DMS153 (cell line): ENCODE measurements around the gene XYLT2.
"Not testable (repeated sequence)": the region's sequence is repeated elsewhere in the genome, so short reads cannot be mapped to it uniquely, and the experiment has no call there.

ENCODE experiments used
- DNase-seq: peaks from one replicate; lab custom pipeline; 2025; lab: John Stamatoyannopoulos, UW

Gene XYLT2

DNA sequence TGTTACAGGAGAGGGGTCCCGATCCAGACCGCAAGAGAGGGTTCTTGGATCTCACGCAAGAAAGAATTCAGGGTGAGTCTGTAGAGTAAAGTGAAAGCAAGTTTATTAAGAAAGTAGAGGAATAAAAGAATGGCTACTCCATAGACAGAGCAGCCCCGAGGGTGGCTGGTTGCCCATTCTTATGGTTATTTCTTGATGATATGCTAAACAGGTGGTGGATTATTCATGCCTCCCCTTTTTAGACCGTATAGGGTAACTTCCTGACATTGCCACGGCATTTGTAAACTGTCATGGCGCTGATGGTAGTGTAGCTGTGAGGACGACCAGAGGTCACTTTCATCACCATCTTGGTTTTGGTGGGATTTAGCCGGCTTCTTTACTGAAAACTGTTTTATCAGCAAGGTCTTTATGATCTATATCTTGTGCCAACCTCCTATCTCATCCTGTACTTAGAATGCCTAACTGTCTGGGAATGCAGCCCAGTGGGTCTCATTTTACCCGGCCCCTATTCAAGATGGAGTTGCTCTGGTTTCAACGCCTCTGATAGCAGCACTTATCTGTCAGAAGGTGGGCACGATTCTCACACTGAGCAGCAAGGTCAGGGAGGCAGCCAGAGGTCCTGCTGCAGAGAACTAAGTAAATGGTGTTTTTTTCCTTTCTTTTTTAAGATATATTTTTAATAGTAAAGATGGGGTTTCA is 26.5 kb upstream of the XYLT2 start:
- no peak for DNase-seq

DNA sequence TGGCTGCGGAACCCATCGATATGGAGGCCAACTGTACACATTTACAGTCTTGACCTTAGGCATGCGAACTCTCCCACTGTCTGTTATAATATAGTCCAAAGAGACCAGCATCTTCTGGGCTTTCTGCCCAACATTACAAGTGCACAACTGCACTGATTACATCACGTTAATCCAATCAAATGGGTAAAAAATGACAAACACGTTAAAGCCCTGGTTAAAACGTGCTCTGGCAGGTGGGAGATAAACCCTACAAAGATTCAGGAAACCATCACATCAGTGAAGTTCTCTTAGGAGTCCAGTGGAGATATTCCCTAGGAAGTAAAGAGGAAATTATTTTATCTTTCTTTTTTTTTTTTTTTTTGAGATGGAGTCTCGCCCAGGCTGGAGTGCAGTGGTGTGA is 23.7 kb upstream of the XYLT2 start:
- no peak for DNase-seq

GRCh38 chr17:50323060-50323459 is 22.9 kb upstream of the XYLT2 start:
- DNase-seq = no peak

- no peak for DNase-seq
These were observed 20.0 kb upstream of the XYLT2 start for GRCh38 chr17:50325906-50326305.

DNA sequence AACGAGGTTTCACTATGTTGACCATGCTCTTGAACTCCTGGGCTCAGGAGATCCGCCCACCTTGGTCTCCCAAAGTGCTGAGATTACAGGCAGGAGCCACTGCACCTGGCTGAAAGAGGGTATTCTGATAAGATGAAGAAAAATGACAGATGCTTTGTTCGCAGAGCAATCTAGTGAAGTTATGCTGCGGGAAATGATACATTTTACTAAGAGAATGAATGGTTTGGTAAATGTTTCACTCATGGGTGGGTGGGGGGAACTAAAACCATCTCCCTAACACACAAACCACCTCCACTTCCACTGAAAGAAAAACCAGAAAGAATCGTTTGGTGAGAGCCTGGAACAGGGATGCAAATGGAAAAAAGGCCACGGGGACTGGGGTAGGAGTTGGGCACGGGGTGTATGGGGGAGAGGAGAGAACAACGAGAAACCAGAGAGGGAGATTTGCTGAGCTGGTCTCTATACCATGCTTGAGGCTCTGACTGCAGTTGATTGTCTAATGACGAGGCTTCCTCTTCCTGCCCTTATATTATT is 19.0 kb upstream of the XYLT2 start:
- no peak for DNase-seq

- no peak for DNase-seq
These were observed 17.3 kb upstream of the XYLT2 start for GRCh38 chr17:50328363-50329325.

- no peak for DNase-seq
These were observed 16.2 kb upstream of the XYLT2 start for GRCh38 chr17:50329716-50330115.

DNA sequence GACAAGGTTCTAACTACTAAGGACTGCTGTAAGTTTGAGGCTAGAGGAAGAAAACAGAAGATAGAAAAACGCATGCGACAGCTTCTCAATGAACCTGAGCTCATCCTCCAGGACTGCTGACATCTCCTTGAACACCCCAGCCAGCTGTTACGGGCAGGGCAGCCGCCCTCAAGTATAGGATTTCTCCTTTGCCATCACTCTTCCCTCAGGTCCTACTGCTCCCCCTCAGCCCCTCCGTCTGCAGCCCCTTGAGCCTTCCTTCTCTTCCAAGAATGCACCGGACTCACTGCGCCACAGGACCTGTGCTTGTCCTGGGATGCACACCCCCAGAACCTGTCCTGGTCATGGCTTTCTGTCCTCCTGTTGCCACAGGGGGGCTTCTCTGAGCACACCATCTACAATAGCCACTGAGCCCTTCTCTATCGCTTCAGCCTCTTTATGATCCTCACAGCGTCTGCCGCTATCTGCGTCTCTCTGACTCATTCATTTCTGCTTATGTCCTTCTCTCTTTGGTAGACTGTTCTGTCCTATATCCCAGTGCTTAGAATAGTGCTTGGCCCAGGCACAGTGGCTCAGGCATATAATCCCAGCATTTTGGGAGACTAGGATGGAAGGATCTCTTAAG is 15.7 kb upstream of the XYLT2 start:
- no peak for DNase-seq

GRCh38 chr17:50331085-50331791 is 14.7 kb upstream of the XYLT2 start:
- no peak for DNase-seq

GRCh38 chr17:50332196-50332595 is 13.7 kb upstream of the XYLT2 start:
- DNase-seq = no peak

- not testable (repeated sequence) for DNase-seq
These were observed 12.5 kb upstream of the XYLT2 start for GRCh38 chr17:50333291-50334057.

- DNase-seq = no peak
These were observed 8.0 kb upstream of the XYLT2 start for GRCh38 chr17:50337956-50338355.

DNA sequence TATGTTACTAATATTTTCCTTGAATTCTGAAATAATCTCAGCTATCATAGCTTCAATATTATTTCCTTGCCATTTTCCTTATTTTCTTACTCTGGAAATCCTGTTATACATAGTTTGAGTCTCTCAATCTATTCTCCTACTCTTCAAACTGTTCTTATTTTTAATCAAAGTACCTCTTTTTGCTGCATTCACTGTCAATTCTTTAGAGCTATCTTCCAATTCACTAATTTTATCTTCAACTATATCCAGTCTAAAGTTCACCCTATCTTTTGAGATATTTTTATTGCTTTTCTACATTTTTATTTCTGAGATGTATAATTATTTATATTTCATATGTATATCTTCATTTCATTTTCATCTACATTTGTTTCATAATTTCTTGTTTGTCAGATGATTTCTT is 7.3 kb upstream of the XYLT2 start:
- DNase-seq = no peak

- no peak for DNase-seq
These were observed 6.5 kb upstream of the XYLT2 start for GRCh38 chr17:50339381-50339780.

GRCh38 chr17:50344731-50345365 is 1.1 kb upstream of the XYLT2 start:
- DNase-seq = peak; percentile 53

GRCh38 chr17:50346313-50347116 is 589 bp downstream of the XYLT2 start:
- DNase-seq = no peak

GRCh38 chr17:50347117-50347893 is 1.4 kb downstream of the XYLT2 start:
- no peak for DNase-seq

DNA sequence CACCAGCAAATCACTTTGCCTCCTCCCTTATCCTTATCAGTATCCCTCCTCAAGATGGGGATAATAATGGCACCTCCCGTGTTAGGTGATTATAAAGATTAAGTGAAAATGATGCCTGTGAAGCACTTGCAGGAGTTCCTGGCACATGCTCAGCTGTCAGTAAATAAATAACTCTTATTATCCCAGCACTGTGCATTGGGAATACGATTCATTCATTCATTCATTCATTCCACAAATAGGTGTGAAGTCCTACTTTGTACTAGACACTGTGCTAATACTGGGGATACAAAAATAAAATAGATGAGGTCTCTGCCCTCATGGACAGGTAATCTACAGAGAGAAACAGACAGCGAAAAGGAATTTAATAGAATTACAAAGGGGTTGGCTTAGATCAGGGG is 2.0 kb downstream of the XYLT2 start:
- no peak for DNase-seq
